ENCODE results near the gene GRM4. TPM values are rescaled to one million over a fixed set of nuclear protein-coding genes. Genes with fewer than 3 reads are reported as not detected.

Gene GRM4
- total RNA-seq, 1 experiment from 2014 or later: not detected

DNA sequence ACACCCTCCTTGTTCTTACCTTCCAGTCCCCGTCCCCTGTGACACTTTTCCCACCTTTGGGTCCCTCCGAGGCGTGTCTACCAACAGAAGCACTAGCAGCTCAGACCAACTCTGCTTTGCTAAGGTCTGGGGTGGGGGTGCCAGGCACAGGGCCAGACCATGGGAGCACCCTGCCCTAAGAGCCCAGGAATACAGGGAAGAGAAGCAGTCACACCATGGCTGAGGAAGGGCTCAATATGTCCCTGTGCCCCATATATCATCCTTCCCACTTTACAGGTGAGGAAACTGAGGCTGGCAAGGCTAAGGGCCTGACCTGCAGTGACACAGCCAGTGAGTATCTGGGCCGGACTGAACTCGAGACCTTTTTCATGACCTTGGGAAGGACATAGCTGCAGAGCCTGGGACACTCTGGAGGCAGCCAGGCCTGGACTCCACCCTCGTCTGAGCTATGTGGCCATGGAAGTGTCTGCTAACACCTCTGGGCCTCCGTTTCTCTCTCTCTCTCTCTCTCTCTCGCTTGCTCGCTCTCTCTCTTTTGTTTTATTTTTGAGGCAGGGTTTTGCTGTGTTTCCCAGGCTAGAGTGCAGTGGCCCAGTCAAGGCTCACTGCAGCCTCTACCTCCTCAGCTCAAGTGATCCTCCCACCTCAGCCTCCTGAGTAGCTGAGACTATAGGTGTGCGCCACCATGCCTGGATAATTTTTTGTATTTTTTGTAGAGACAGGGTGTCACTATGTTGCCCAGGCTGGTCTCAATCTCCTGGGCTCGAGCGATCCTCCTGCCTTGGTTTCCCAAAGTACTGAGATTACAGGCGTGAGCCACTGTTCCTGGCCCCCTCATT is 156.7 kb downstream of the GRM4 start:
- no TSS peak for BruUV-seq (replicated peaks)
- no peaks in the 10 kb centered on the region for H3K9me3 ChIP-seq (ENCODE audit: insufficient read depth, low read depth)
- no peaks in the 10 kb centered on the region for H4K20me1 ChIP-seq (ENCODE audit: insufficient read depth)
- H3K79me2 ChIP-seq (ENCODE audit: low read depth): no peaks in the 10 kb centered on the region
- H3K36me3 ChIP-seq (ENCODE audit: low read depth): no peaks in the 10 kb centered on the region
- H2AFZ ChIP-seq: no peak overlapping the region
- intact Hi-C loops (cut with micrococcal nuclease; ENCODE audit: unreplicated experiment): no loop called here
- H3K27me3 ChIP-seq (ENCODE audit: insufficient read depth, low read depth): peaks cover 71% of the 10 kb centered on the region
- ChIA-PET CTCF (no interaction called here), POLR2A (ENCODE audit: unreplicated experiment) (no interaction called here)
- TF ChIP-seq, protein P1, sequence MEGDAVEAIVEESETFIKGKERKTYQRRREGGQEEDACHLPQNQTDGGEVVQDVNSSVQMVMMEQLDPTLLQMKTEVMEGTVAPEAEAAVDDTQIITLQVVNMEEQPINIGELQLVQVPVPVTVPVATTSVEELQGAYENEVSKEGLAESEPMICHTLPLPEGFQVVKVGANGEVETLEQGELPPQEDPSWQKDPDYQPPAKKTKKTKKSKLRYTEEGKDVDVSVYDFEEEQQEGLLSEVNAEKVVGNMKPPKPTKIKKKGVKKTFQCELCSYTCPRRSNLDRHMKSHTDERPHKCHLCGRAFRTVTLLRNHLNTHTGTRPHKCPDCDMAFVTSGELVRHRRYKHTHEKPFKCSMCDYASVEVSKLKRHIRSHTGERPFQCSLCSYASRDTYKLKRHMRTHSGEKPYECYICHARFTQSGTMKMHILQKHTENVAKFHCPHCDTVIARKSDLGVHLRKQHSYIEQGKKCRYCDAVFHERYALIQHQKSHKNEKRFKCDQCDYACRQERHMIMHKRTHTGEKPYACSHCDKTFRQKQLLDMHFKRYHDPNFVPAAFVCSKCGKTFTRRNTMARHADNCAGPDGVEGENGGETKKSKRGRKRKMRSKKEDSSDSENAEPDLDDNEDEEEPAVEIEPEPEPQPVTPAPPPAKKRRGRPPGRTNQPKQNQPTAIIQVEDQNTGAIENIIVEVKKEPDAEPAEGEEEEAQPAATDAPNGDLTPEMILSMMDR (conservative IDR thresholded peaks at IDR 0.05): no peak
- no peak for TF ChIP-seq EZH2 (IDR thresholded peaks at IDR 0.05; ENCODE audit: low read depth)
- no peaks in the 10 kb centered on the region for H3F3A ChIP-seq (ENCODE audit: insufficient read depth, low read depth)
- H3K9me2 ChIP-seq (ENCODE audit: insufficient read depth): no peaks in the 10 kb centered on the region
- H3K27ac ChIP-seq: no peak overlapping the region
- H3K4me2 ChIP-seq: no peak overlapping the region
- no peaks in the 10 kb centered on the region for H3K4me1 ChIP-seq (replicated peaks; ENCODE audit: insufficient read depth)
- no peak for DNase-seq
- H3K4me3 ChIP-seq: no peak overlapping the region

DNA sequence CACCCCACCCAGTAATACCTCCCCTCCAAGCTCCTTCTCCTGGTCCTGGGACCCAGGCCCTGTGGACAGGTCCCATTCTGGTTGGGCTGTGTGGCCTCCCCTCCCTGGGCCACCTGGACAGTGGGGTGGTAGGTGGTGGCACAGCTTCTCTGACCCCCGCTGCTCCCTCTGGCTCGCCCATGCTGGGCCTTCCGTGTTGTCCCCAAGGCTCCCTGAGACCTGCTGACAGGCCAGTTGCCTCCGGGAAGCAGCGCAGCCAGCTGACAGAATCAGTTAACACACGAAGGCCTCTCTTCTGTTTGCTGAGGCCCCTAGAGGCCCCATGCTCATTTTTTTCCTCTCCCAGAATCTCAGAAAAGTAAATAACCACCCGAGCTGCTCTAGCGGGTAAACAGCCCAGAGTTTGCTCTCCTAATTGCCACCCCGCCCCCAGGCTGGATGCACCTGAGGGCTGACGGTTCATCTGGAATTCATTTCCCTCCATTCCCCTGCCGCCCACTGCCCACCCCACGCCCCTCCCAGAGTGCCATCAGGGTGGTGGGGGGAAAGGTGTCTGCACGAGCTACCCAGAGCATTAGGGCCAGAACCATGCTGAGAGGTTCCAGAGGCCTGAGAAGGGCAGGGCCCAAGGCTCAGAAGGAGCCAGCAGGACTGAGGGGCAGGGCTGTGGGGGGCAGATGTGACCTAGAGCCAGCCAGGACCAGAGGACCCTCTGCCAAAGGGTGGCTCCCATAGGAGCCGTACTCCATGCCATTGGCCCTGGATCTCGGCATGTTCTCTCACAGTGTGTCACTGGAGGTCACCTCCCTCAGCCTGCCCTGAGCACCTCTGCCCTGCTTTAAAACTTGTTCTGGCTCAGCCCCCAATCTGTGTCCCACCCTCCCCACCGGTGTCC is 157.5 kb downstream of the GRM4 start:
- no peak overlapping the region for H3K4me3 ChIP-seq
- intact Hi-C loops (cut with micrococcal nuclease; ENCODE audit: unreplicated experiment): no loop called here
- H3K9me3 ChIP-seq (ENCODE audit: insufficient read depth, low read depth): no peaks in the 10 kb centered on the region
- no peak for TF ChIP-seq EZH2 (IDR thresholded peaks at IDR 0.05; ENCODE audit: low read depth)
- TF ChIP-seq, protein P1 (conservative IDR thresholded peaks at IDR 0.05): no peak
- no peaks in the 10 kb centered on the region for H3K9me2 ChIP-seq (ENCODE audit: insufficient read depth)
- H3K79me2 ChIP-seq (ENCODE audit: low read depth): no peaks in the 10 kb centered on the region
- BruUV-seq (replicated peaks): no TSS peak
- no peak overlapping the region for H3K27ac ChIP-seq
- no peak for DNase-seq
- H4K20me1 ChIP-seq (ENCODE audit: insufficient read depth): no peaks in the 10 kb centered on the region
- H3K36me3 ChIP-seq (ENCODE audit: low read depth): no peaks in the 10 kb centered on the region
- no peak overlapping the region for H3K4me2 ChIP-seq
- peaks cover 64% of the 10 kb centered on the region for H3K27me3 ChIP-seq (ENCODE audit: insufficient read depth, low read depth)
- no peaks in the 10 kb centered on the region for H3K4me1 ChIP-seq (replicated peaks; ENCODE audit: insufficient read depth)
- POLR2A ChIA-PET (ENCODE audit: unreplicated experiment): no interaction called here
- CTCF ChIA-PET: no interaction called here
- H2AFZ ChIP-seq: no peak overlapping the region
- no peaks in the 10 kb centered on the region for H3F3A ChIP-seq (ENCODE audit: insufficient read depth, low read depth)

DNA sequence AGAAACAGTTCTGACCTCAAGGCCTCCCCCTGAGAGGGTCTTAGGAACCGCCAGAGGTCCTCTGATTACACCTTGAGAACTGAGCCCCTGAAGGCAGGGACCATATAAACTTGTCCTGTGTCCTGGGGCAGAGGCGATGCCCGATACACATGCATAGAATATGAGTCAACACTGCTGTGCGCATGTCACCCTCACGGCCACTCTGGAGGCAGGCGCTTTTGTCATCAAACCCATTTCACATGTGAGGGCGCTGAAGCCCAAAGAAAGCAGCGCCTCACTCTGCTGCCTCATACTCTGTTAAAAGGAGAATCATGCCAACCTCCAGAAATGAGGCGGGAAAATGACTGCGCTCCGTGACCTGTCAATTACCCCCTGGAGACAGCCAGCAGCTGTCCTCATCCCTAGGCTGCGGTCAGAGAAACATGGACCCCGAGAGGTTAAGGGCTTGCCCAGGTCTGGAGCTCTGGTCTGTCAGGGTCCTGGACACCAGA is 158.3 kb downstream of the GRM4 start:
- no peaks in the 10 kb centered on the region for H3K79me2 ChIP-seq (ENCODE audit: low read depth)
- no TSS peak for BruUV-seq (replicated peaks)
- peak in 1 of 2 experiments; percentile 12 for DNase-seq

More for the DNA sequence above, 158.3 kb downstream of the GRM4 start:
- CTCF ChIA-PET: no interaction called here
- H3K36me3 ChIP-seq (ENCODE audit: low read depth): no peaks in the 10 kb centered on the region
- no peak overlapping the region for H3K4me3 ChIP-seq
- no peak overlapping the region for H2AFZ ChIP-seq
- H3K9me3 ChIP-seq (ENCODE audit: insufficient read depth, low read depth): no peaks in the 10 kb centered on the region
- no peaks in the 10 kb centered on the region for H3K4me1 ChIP-seq (replicated peaks; ENCODE audit: insufficient read depth)
- POLR2A ChIA-PET (ENCODE audit: unreplicated experiment): no interaction called here
- no peak overlapping the region for H3K4me2 ChIP-seq
- H3K27ac ChIP-seq: no peak overlapping the region
- intact Hi-C loops (cut with micrococcal nuclease; ENCODE audit: unreplicated experiment): no loop called here
- no peaks in the 10 kb centered on the region for H4K20me1 ChIP-seq (ENCODE audit: insufficient read depth)
- H3K9me2 ChIP-seq (ENCODE audit: insufficient read depth): no peaks in the 10 kb centered on the region
- peaks cover 56% of the 10 kb centered on the region for H3K27me3 ChIP-seq (ENCODE audit: insufficient read depth, low read depth)
- no peaks in the 10 kb centered on the region for H3F3A ChIP-seq (ENCODE audit: insufficient read depth, low read depth)
- TF ChIP-seq, protein P1 (conservative IDR thresholded peaks at IDR 0.05): no peak
- no peak for TF ChIP-seq EZH2 (IDR thresholded peaks at IDR 0.05; ENCODE audit: low read depth)

Measured in PC-9 (cell line).